ENCODE data around the gene C15orf40.

- no peak for TF ChIP-seq POLR2A (IDR thresholded peaks at IDR 0.05)
- no peak for TF ChIP-seq CTCF (IDR thresholded peaks at IDR 0.05)
- no peak for TF ChIP-seq EP300 (IDR thresholded peaks at IDR 0.05)
These were observed 52.8 kb downstream of the C15orf40 start for GRCh38 chr15:82958638-82959037.

Measured in gastroesophageal sphincter (tissue), 3 donors.